A549 treated with AZD9567 at 1 μM for 4 hours (cell line): ENCODE data around the gene ADH5. TPM values are rescaled to one million over a fixed set of nuclear protein-coding genes. Genes with fewer than 3 reads are reported as not detected.

Experiments used
- total RNA-seq: library from RNA; stranded (reverse); fragments of 200-300 nt; extraction: Qiagen RNA extraction; gene quantifications from 5 replicates; pipeline ENCODE4 v1.2.3, GENCODE V29; 2022; ENCODE audit not compliant: insufficient read depth

The ADH5 gene
- total RNA-seq = 102 to 113 TPM (median 106 TPM) in 5 replicates

GRCh38 chr4:99088481-99089365 is at the start of gene ADH5:
Gene ADH5, minus strand, starts transcription at chr4:99088788. Its CDS starts 88 bp downstream, at chr4:99088700.

Other genes starting within 250 kb of the ADH5 start
- gene EIF4E, start 159.7 kb downstream of the ADH5 start, total RNA-seq = 70.9 to 108 TPM (median 76.3 TPM) in 5 replicates
- gene METAP1, start 93.1 kb downstream of the ADH5 start, total RNA-seq = 44.0 to 63.1 TPM (median 52.1 TPM) in 5 replicates
- not detected in 5 replicates for gene ADH4, start 55.5 kb upstream of the ADH5 start, total RNA-seq
- gene ADH6, start 130.5 kb upstream of the ADH5 start, total RNA-seq = 0.02 to 0.05 TPM in 2 of 5 replicates, not detected in the others
- gene ADH1A, start 202.2 kb upstream of the ADH5 start, total RNA-seq = not detected in 5 replicates
- not detected in 5 replicates for gene ADH1B, start 232.6 kb upstream of the ADH5 start, total RNA-seq